GM18861 (cell line): ENCODE measurements around the gene ZCCHC24.

ENCODE experiments used
- ATAC-seq: cut with Tn5 transposase; IDR thresholded peaks from one replicate; pipeline ENCODE4 v1.9.1; 2021; ENCODE audit not compliant: unreplicated experiment

Gene ZCCHC24

GRCh38 chr10:79412516-79412915 is 32.9 kb downstream of the ZCCHC24 start:
- ATAC-seq, result no peak

DNA sequence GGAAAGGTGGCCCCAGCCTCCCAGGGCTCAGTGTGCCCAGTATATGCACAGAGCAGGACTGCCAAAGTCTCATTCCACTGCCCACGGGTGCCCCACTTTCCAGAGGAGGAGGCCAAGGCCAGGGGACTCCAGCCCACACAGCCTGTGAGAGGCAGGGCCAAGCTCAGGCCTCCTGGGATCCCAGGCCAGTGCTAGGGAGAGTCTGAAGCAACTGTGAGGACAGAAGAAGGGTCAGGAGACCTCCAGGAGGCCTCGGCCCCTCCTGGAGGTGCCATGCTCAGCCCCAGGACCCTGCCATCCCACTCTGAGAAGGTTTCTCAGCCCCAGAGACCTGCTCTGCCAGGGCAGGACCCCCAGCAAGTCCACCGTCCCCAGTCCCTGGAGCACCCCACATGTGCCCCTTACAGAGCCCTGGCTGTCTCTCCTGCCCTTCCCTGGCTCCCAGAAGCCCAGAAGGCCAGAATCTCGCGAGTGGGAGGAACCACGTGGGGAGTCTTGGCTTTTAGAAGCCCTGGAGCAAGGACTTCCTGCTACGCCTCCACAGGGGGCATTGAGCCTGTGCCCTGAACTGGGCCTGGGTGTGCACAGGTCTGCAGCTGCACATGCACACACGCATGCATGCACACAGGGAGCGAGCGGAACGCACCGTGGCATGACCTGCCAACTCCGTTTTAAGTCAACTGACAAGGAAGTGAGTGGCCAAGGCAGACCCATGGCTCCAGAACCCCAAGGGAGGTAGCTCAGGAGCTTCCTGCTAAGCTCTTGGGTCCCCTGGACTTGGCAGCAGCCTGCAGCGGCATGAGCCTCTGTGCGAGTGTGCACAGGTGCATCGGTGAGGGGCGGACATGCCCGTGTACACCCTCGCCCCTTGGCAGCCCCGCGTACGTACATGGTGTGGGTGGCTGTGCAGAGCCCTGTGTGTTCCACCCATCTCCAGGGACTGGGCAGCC is 33.6 kb downstream of the ZCCHC24 start:
- ATAC-seq, result no peak

DNA sequence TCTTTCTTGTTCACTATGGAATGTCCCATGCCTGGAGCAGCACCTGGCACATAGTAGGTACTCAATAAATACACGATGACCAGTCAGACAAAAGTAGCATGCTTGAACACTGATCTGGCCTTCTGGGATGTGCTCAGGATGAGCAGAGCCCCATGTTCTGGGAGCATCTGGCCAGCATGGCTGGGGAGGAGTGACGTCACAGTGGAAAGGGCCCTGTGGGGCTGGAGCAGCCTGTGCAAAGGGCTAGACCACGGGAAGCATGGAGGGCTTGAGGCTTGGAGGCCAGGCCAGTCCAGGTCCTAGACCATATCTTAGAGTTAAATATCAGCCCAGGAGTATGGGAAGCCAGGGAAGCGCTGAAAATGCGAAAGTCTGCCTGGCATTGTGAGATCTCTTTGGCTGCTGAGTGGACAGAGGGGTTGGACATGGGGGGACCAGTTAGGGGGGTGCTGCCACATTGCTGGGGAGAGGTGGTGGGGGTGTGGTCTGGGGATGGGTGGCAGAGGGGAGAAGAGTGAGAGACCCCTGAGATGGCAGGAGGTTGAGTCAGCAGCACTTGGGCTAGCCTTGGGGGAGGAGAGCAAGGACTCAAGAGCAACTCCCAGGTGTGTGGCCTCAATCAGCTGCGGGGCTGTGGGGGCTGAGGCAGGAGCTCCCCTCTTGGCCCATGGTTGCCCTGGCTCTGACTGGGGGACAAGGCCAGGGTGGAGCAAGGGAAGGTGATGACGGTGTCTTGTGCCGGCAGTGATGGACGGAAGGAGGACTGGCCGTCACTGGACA is 34.9 kb downstream of the ZCCHC24 start:
- no peak for ATAC-seq

DNA sequence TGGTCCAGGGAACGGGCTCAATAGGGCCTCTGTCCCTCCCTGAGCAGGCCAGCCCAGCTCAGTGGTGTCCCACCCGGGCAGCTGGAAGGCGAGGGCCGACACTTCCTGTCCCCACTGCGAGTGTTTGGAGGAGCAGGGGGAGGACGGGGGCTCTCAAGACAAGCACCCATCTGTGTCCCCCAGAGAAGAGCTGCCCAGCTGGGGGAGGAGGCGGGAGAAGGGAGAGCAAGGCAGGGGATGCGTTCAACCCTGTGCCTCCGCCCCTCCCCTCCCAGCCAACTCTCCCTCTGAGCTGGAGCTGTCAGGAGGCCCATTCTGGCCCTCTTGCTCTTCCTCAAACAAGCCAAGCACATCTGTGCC is 35.7 kb downstream of the ZCCHC24 start:
- ATAC-seq, result no peak

DNA sequence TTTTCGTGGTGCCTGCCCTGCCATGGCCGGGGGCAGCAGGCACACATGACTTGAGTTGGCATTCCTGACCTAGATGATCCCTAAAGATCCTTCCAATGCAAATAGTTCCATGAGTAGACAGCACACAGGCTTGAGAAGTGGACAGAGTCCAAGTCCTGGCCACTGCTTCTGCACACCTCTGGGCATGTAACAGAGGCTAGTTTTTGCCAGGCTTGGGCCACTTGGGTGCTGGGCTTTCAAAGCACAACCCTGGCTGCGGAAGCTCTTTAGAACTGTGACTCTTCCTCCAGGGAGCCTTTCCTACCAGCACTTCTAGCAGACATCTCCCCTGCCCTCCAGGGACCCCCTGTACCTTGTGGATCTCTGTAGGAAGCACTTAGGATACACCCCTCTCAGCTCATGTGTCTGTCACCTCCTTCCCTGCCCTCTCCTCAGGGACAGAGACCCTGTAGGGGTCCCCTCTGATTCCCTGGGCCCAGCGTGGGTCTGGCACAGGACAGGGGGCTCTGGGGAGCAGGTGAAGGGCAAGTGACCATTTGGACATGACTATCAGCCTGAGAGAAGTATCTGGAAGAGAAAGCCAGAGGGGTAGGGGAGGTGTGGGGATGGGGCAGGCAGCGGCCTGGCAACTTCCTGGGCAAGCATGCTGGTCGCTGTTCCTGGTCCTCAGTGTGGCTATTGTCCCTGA is 36.2 kb downstream of the ZCCHC24 start:
- ATAC-seq, result no peak

DNA sequence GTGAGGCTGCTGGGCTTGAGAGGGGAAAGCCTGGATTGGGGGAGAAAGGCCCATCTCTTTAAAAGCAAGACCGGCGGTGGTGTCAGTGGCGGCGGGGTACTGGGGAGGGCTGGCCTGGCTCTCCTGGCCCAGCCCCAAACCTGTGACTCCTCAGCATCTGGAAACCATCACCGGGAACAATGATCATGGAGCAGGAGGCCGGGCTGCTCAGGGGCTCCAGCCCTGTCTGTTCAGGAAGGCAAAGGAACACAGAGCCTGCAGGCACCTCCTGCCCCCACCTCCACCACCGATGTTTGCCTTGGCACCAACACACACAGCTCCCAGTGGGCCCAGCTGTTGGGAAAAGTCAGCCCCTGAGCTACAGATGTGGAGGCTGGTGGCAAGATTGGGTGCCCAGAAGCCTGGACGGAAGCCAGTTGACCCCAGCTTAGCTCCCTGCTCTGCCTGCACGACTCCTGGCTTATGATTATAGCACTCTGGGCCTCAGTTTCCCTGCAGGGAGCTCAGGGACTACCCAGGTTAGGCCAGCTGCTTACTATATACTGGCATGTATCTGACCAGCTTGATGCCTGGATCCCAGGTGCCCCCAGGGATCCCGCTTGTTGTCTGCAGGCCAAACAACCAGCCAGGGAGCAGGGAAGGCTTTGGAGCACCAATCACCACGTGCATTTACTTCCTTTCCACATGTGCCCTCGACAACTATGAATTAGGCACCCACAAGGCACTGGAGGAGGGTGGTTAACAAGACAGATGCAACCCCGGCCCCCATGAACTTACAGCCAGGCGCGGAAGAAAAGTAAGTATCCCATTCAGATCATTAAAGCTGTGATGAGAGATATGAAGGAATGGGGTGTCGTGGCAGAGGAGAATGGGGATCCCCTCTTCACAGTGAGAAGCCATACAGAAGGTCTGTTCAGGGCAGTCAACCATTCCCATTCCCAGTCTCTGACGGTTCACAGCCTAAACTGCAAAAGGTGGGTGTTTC is 37.3 kb downstream of the ZCCHC24 start:
- ATAC-seq, result no peak

- ATAC-seq, result no peak
Measured at GRCh38 chr10:79407423-79407796, 38.0 kb downstream of the ZCCHC24 start.

GRCh38 chr10:79406683-79407422 is 38.6 kb downstream of the ZCCHC24 start:
- no peak for ATAC-seq

DNA sequence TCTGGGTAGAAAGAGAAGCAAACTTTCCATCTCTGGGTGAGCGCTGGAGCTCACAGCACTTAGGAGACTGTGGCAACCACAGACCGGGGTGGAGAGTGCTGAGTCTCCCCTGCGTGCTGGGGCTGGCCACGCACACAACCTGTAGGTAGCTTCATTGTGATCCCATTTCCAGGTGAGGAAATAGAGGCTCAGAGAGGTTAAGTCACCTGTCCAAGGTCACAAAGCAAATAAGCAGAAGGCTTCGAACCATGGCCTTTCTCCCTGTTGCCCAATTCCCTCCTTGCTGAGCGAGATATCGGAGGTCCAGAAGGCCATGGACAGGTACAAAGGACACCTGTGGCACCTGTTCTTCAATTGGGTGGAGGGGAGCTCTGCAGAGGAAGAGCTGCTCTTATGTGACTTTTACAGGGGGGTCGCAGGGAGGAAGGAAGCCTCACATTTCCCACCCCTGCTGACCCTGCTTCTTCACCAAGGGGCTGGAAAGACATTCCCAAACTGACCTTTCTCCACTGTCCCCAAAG is 39.4 kb downstream of the ZCCHC24 start:
- no peak for ATAC-seq

DNA sequence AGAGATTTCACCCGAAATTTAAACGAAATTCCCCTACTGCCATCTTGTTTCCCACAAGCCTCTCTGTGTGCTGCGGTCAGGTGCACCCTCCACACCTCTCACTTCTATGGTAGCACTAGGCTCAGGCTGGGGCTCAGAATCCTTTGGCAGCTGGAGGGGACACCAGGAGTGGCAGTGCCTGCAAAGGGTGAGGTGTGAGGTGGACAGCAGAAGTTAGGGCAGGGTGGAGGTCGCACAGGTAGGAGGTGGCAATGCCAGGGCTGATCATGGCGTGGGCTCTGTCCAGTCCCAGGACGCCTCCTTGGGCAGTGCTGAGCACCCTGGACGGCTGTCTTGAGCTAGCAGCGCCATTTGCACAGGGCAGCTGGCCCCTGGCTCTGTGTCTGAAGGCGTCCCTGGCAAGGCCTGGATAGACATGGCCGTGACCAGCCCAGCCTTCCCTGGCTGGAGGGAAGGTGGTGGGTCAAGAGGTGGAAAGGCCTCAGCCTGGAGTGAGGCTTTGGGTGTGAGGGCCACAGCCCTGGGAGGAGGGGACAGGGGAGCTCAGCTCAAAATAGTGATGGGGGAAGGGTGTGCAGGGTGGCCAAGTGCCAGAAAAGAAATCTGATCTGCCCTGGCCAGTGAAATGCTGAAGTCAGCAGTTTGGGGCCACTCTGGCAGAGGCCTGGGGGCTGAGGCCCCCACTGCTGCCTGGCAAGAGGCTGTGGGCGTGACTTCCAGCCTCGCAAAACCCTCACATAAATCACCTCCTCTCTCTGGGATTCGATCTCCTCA is 40.0 kb downstream of the ZCCHC24 start:
- ATAC-seq, result no peak

- no peak for ATAC-seq
Measured at GRCh38 chr10:79404690-79405131, 40.7 kb downstream of the ZCCHC24 start.

DNA sequence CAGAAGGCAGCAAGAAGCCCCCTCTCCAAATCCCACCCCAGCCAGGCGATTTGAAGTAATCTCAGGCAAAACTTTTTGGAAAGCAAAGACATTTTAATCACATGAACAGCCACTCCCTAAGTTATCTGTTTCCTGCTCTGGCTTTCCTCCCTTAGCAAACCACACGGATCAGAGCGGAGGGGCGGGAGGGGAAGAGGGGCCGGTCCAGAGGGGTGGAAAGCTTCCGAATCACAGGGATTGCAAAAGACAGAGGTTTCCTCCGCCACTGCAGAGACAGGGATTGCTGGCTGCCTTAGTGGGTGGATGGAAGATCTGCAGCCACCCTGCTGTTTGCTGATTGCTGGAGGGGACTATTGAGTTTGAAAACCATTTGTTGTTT is 41.2 kb downstream of the ZCCHC24 start:
- no peak for ATAC-seq

DNA sequence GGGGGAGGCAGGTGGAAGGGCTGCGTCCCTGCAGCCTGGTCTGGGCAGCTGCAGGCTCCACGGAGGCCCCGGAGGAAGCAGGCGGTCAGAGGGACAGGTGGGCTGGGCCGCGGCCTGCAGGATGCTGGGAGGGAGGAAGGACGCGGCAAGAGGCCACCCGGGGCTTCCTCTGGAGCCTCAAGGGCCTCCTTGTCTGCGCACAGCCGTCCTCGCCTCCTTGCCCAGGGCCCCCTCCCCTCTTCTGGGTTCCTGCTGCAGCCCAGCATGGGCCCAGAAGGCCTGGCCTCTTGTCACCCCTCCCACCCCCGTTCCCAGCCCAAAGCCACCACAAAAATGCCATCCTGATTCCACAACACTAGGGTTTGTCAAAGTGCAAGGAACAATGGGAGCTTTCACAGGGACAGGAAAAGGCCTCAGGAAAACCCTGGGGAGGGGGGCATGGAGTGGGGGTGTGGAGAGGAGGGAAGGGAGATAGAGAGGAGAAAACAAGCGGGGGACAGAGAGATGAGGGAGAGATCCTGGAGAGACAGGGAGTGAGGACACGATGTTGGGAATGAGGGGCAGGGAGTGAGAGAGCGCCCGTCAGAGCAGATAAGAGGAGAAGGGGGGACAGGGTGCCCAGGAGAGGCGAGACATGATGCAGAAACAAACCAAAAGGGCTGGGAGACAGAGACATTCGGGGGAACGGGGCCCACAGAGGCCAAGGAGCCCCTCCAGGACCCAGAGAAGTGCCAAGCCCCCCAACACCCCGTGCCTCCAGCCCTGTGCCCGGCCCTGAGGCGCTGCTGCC is 41.8 kb downstream of the ZCCHC24 start:
- no peak for ATAC-seq

DNA sequence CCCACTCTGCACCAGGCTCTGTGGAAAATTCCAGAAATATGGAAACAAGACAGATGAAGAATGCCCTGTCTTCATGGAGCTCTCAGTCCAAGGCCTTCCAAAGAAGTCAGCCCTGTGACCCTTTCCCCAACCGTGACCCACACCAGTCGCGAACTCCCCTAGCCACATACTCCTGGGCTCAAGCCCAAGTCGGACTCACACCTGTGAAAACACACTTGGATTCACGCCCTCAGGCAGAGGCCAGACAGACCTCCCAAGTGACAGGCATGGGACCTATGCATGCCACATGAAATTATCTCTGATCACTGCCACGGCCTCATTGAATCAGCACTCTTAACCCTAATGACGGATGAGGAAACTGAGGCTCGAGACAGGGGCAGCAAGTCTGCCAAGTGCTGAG is 42.5 kb downstream of the ZCCHC24 start:
- ATAC-seq, result no peak

DNA sequence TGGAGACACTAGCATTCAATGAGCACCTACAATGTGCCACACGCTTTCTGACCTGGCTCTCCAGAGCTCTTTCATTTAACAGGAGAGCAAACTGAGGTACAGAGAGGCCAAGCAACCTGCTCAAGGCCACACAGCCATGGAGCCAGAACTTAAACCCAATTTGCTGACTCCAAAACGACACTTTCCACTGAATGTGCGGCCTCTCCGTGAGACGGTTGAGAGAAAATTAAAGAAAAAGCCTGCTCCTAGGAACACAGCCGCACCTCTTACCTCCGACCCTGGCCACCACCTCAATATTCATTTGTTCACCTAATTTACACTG is 42.8 kb downstream of the ZCCHC24 start:
- ATAC-seq, result no peak

DNA sequence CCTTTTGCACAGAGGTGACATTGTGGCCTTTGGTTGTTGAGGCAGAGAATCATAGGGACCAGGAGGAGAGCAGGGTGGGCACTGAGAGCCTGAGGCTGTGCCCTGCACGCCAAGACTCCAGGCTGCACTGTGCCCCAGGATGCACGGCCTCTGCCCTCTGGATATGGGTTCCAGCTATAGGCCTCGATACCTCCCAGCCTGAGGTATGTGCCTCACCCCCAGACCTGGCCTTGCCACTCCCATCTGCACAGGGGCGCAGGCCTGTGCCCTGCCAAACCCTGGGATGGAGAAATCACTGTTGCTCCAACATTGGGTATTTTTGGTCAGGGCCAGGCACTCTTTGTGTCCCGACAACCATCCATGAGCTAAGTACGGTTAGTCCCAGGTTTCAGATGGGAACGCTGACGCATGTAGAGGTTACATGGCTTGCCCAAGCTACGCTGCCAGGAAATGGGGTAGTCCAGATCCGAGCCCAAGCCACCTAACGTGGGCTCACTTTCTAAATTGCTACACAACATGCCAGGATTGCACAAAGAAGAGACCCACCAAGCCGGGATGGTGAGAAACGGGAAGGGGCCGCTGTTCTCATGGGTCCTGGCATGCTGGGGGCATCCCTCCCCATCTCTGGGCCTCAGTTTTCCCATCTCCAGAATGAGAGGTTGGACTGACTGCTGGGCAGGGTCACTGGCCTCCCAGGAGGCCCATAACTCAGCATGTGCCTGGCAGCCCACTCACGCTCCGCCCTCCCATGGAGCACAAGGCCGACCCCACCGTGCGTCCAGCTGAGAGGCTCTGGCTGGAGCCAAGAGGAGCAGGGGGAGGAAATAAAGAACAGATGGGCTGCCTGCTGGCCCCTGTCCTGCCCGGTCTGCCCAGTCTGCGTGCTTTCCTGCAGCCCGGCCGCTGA is 44.2 kb downstream of the ZCCHC24 start:
- no peak for ATAC-seq
